Sigmoid colon (tissue), 7 donors: ENCODE measurements around the gene METAP2. TPM values are rescaled to one million over a fixed set of nuclear protein-coding genes. Genes with fewer than 3 reads are reported as not detected.
A peak's percentile ranks its signal among the peaks of the same experiment; 100 is the strongest.

Source experiments
- DNase-seq: peaks from one replicate; pipeline ENCODE4 v3.0.0-alpha.2; 2019
- H3K27ac ChIP-seq, 4 donors: fragments of 200-600 bp; sonication (generic); one replicate each; pipeline ENCODE4 v1.5.1; 2016 to 2019; ENCODE audit warnings: mild to moderate bottlenecking in 1 of 4
- H3K27me3 ChIP-seq, 3 donors: fragments of 200-600 bp; sonication (generic); one replicate each; pipeline ENCODE4 v1.5.1; 2019; ENCODE audit warnings: mild to moderate bottlenecking in 1 of 3
- H3K36me3 ChIP-seq, 4 donors: fragments of 200-600 bp; sonication (generic); one replicate each; pipeline ENCODE4 v1.5.1; 2016 to 2019
- H3K4me1 ChIP-seq, 4 donors: fragments of 200-600 bp; sonication (generic); one replicate each; pipeline ENCODE4 v1.5.1; 2017 to 2019
- H3K4me3 ChIP-seq, 4 donors: fragments of 200-600 bp; sonication (generic); one replicate each; pipeline ENCODE4 v1.5.1; 2017 to 2019; ENCODE audit warnings: mild to moderate bottlenecking in 2 of 4, moderate library complexity in 1 of 4
- H3K9me3 ChIP-seq, 4 donors: fragments of 200-600 bp in 3 of 4; sonication (generic) in 3 of 4; one replicate each; pipeline versions ENCODE4 v1.5.1 to v1.6.1; 2013 to 2019
- CTCF ChIP-seq, 4 experiments: fragments of 450-650 bp in 3 of 4; fragments of 200-600 bp in 1 of 4; IDR thresholded peaks; one replicate each; pipeline ENCODE4 v1.5.1; 2016 to 2019; ENCODE audit warnings: antibody characterized with exemption in 4 of 4, mild to moderate bottlenecking in 3 of 4, moderate library complexity in 2 of 4
- EP300 ChIP-seq, 4 donors: sonication (generic); formaldehyde crosslinking; IDR thresholded peaks; one replicate each; pipeline ENCODE4 v1.6.1; 2017; ENCODE audit warnings: antibody characterized with exemption in 4 of 4
- POLR2A ChIP-seq, 2 donors: fragments of 450-650 bp; IDR thresholded peaks; one replicate each; pipeline ENCODE4 v1.6.1; 2016; ENCODE audit warnings: antibody characterized with exemption in 2 of 2, mild to moderate bottlenecking in 2 of 2, moderate library complexity in 2 of 2
- POLR2AphosphoS5 ChIP-seq, 4 donors: sonication (generic); formaldehyde crosslinking; IDR thresholded peaks; one replicate each; pipeline ENCODE4 v1.6.1; 2017; ENCODE audit warnings: antibody characterized with exemption in 4 of 4
- WGBS, 2 donors: extraction: QIAGEN DNeasy Blood & Tissue Kit; methylation state at CpG; one replicate each; pipeline ENCODE4 v1.1.7; 2013; 5-methylcytosine and 5-hydroxymethylcytosine counted together
- intact Hi-C: fragments of 100-400 bp; cut with DNase I; formaldehyde crosslinking; loops from one replicate; pipeline ENCODE4 v1.15.1; 2023
- polyA plus RNA-seq, 3 donors: library from polyadenylated mRNA; stranded (reverse); fragments of 200-250 nt; gene quantifications; one replicate each; pipeline ENCODE4 v1.2.3, GENCODE V29; 2013
- total RNA-seq, 4 donors: library from RNA; depleted of rRNA; stranded (reverse); fragments of >200 nt; gene quantifications; one replicate each; pipeline ENCODE4 v1.1.0, GENCODE V29; 2016
- donor health status: healthy with polysubstance abuse.
- donor health status: Bipolar disorder and iron deficiency.
- donor health status: healthy.

Gene METAP2
- total and polyA plus RNA-seq, 7 donors, result 45.6 to 152 (median 75.1) TPM

- H3K36me3 ChIP-seq, result no peaks in the 10 kb centered on the region
- no peak for TF ChIP-seq POLR2A (IDR thresholded peaks at IDR 0.05)
- no peak for TF ChIP-seq POLR2AphosphoS5 (IDR thresholded peaks at IDR 0.05)
- no peak for TF ChIP-seq CTCF (IDR thresholded peaks at IDR 0.05)
- no peak for TF ChIP-seq EP300 (IDR thresholded peaks at IDR 0.05)
- H3K4me1 ChIP-seq, result peaks cover 0 to 13% (median 11%) of the 10 kb centered on the region in 4 donors
- no peak overlapping the region for H3K27ac ChIP-seq
- no peak for DNase-seq
- WGBS, 2 donors, result 23 to 73% methylated on average over 5 of the region's 5 CpGs
- intact Hi-C loops, result loop anchor here (5.0 kb wide), 2 partner anchors 181 to 196 kb away; no protein-coding TSS in a partner anchor
- H3K9me3 ChIP-seq, result no peaks in the 10 kb centered on the region
- no peak overlapping the region for H3K4me3 ChIP-seq
- no peaks in the 10 kb centered on the region for H3K27me3 ChIP-seq
Measured at GRCh38 chr12:95532851-95533250, 58.9 kb downstream of the METAP2 start.

- no peaks in the 10 kb centered on the region for H3K9me3 ChIP-seq
- WGBS, 2 donors, result 65 to 71% methylated on average over 4 of the region's 4 CpGs
- H3K4me1 ChIP-seq, result peaks cover 0 to 13% (median 11%) of the 10 kb centered on the region in 4 donors
- H3K4me3 ChIP-seq, result no peak overlapping the region
- no peak for TF ChIP-seq POLR2A (IDR thresholded peaks at IDR 0.05)
- no peak for TF ChIP-seq CTCF (IDR thresholded peaks at IDR 0.05)
- TF ChIP-seq POLR2AphosphoS5 (IDR thresholded peaks at IDR 0.05), result no peak
- no peak for TF ChIP-seq EP300 (IDR thresholded peaks at IDR 0.05)
- intact Hi-C loops, result loop anchor here (5.0 kb wide), 2 partner anchors 182 to 197 kb away; no protein-coding TSS in a partner anchor
- no peak for DNase-seq
- peak overlapping the region; percentile 31 to 46 (median 37) for H3K27ac ChIP-seq
- H3K36me3 ChIP-seq, result no peaks in the 10 kb centered on the region
- H3K27me3 ChIP-seq, result no peaks in the 10 kb centered on the region
Measured at GRCh38 chr12:95533985-95534384, 60.0 kb downstream of the METAP2 start.

- Histone ChIP-seq H3K9me3 (no peaks in the 10 kb centered on the region), H3K4me1 (peaks cover 0 to 13% (median 11%) of the 10 kb centered on the region in 4 donors), H3K27me3 (no peaks in the 10 kb centered on the region), H3K36me3 (no peaks in the 10 kb centered on the region), H3K4me3 (no peak overlapping the region), H3K27ac (no peak overlapping the region)
- WGBS, 2 donors, result 76 to 83% methylated on average over 4 of the region's 4 CpGs
- intact Hi-C loops, result no loop called here
- DNase-seq, result no peak
- TF ChIP-seq POLR2A (IDR thresholded peaks at IDR 0.05) (no peak), CTCF (IDR thresholded peaks at IDR 0.05) (no peak), POLR2AphosphoS5 (IDR thresholded peaks at IDR 0.05) (no peak), EP300 (IDR thresholded peaks at IDR 0.05) (no peak)
Measured at GRCh38 chr12:95538006-95538405, 64.1 kb downstream of the METAP2 start.

- DNase-seq, result no peak
- no peak overlapping the region for H3K4me3 ChIP-seq
- no peak overlapping the region for H3K27ac ChIP-seq
- no peaks in the 10 kb centered on the region for H3K9me3 ChIP-seq
- TF ChIP-seq POLR2A (IDR thresholded peaks at IDR 0.05) (no peak), CTCF (IDR thresholded peaks at IDR 0.05) (no peak), POLR2AphosphoS5 (IDR thresholded peaks at IDR 0.05) (no peak), EP300 (IDR thresholded peaks at IDR 0.05) (no peak)
- intact Hi-C loops, result no loop called here
- H3K36me3 ChIP-seq, result no peaks in the 10 kb centered on the region
- H3K27me3 ChIP-seq, result no peaks in the 10 kb centered on the region
- H3K4me1 ChIP-seq, result peaks cover 0 to 13% (median 11%) of the 10 kb centered on the region in 4 donors
- WGBS, 2 donors, result 73 to 74% methylated on average over 5 of the region's 5 CpGs
Measured at GRCh38 chr12:95538656-95539055, 64.7 kb downstream of the METAP2 start.

- no peaks in the 10 kb centered on the region for H3K9me3 ChIP-seq
- WGBS, 2 donors, result 87 to 88% methylated on average over 7 of the region's 7 CpGs
- TF ChIP-seq POLR2AphosphoS5 (IDR thresholded peaks at IDR 0.05) (no peak), POLR2A (IDR thresholded peaks at IDR 0.05) (no peak), EP300 (IDR thresholded peaks at IDR 0.05) (no peak), CTCF (IDR thresholded peaks at IDR 0.05) (no peak)
Measured at GRCh38 chr12:95541436-95541835, 67.5 kb downstream of the METAP2 start.

More at GRCh38 chr12:95541436-95541835, 67.5 kb downstream of the METAP2 start:
- Histone ChIP-seq H3K4me3 (no peak overlapping the region), H3K4me1 (no peaks in the 10 kb centered on the region), H3K27ac (no peak overlapping the region), H3K36me3 (no peaks in the 10 kb centered on the region), H3K27me3 (no peaks in the 10 kb centered on the region)
- intact Hi-C loops, result no loop called here
- no peak for DNase-seq
